IMR-90 (cell line): ENCODE measurements around the gene OSER1. TPM values are rescaled to one million over a fixed set of nuclear protein-coding genes. Genes with fewer than 3 reads are reported as not detected.

Experiments used
- RFX5 ChIP-seq: IDR thresholded peaks from 2 replicates; pipeline ENCODE4 v1.8.0; 2012; ENCODE audit warnings: low read depth, mild to moderate bottlenecking, low read length, moderate library complexity
- polyA plus RNA-seq, 3 experiments: library from polyadenylated mRNA; depleted of rRNA; stranded (reverse); fragments of >200 nt; gene quantifications; 2 replicates each; pipeline ENCODE4 v1.2.3, GENCODE V29; 2012; ENCODE audit warnings: low replicate concordance in 1 of 3
- total RNA-seq: library from RNA; depleted of rRNA; stranded (reverse); fragments of >200 nt; gene quantifications from 2 replicates; pipeline ENCODE4 v1.2.3, GENCODE V29; 2012
- TF ChIP-seq, protein P1 (sequence below): fragments of 150-350 bp; IDR thresholded peaks from 2 replicates; pipeline ENCODE4 v1.6.1; 2017; ENCODE audit warnings: mild to moderate bottlenecking, antibody characterized with exemption, low read length, low read depth

OSER1 gene
- total and polyA plus RNA-seq, 2 of the 4 experiments (the other 2 are of a cell fraction) = 32.6 to 70.6 TPM

GRCh38 chr20:44211177-44212039 lies 837 bp upstream of the OSER1 start (continued):
- TF ChIP-seq, protein P1, sequence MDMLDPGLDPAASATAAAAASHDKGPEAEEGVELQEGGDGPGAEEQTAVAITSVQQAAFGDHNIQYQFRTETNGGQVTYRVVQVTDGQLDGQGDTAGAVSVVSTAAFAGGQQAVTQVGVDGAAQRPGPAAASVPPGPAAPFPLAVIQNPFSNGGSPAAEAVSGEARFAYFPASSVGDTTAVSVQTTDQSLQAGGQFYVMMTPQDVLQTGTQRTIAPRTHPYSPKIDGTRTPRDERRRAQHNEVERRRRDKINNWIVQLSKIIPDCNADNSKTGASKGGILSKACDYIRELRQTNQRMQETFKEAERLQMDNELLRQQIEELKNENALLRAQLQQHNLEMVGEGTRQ = no peak
- no peak for TF ChIP-seq RFX5
